ENCODE results near the gene FIZ1. TPM values are rescaled to one million over a fixed set of nuclear protein-coding genes. Genes with fewer than 3 reads are reported as not detected.
A peak's percentile ranks its signal among the peaks of the same experiment; 100 is the strongest.

The FIZ1 gene
- 10 to 100 TPM in 3 of 4 donors, 1 to 10 TPM in 1; 9.0 to 18.5 (median 14.0) TPM for total RNA-seq

GRCh38 chr19:55599468-55599841 is at the start of gene FIZ1:
TSS of gene FIZ1 (minus strand) at chr19:55599517. CDS start at chr19:55597865, 1,652 bp downstream.
- intact Hi-C loops (cut with DNase I): no loop called here
- 1% methylated on average over 23 of the region's 23 CpGs for WGBS, 2 donors
- TF ChIP-seq CTCF (IDR thresholded peaks at IDR 0.05) (no peak), POLR2A (IDR thresholded peaks at IDR 0.05) (no peak)

GRCh38 chr19:55648585-55649267 is 49.4 kb upstream of the FIZ1 start:
- 24 to 25% methylated on average over 15 to 19 of the region's 25 CpGs for WGBS, 2 donors
- peaks cover 0 to 5% of the 10 kb centered on the region in 2 donors for H3K36me3 ChIP-seq
- no peak for TF ChIP-seq CTCF (IDR thresholded peaks at IDR 0.05)
- TF ChIP-seq POLR2A (IDR thresholded peaks at IDR 0.05): no peak
- H3K27ac ChIP-seq: peak overlapping the region; percentile 76 to 84 (median 83)
- H3K27me3 ChIP-seq: no peaks in the 10 kb centered on the region
- intact Hi-C loops (cut with DNase I): no loop called here
- no peak for DNase-seq
- H3K9me3 ChIP-seq: no peaks in the 10 kb centered on the region
- H3K4me1 ChIP-seq: peaks cover 29 to 35% of the 10 kb centered on the region in 2 donors
- peak overlapping the region; percentile 42 to 93 (median 82) for H3K4me3 ChIP-seq (replicated peaks in 1 of 3)

More at GRCh38 chr19:55599468-55599841, at the start of gene FIZ1:
- H3K4me1 ChIP-seq: peaks cover 8 to 14% of the 10 kb centered on the region in 2 donors
- peak; percentile 99 for DNase-seq
- H3K27ac ChIP-seq: peak within 1 kb of the TSS; percentile 88 to 99 (median 94)
- H3K4me3 ChIP-seq (replicated peaks in 1 of 3): peak within 1 kb of the TSS; percentile 69 to 75 (median 72)
- H3K9me3 ChIP-seq: no peaks in the 10 kb centered on the region
- H3K36me3 ChIP-seq: peaks cover 11 to 13% of the 10 kb centered on the region in 2 donors
- no peaks in the 10 kb centered on the region for H3K27me3 ChIP-seq

- 0 to 1% methylated on average over 4 to 35 of the region's 87 CpGs for WGBS, 2 donors
These were observed 48.6 kb upstream of the FIZ1 start, which contains the start of gene CCDC106 for GRCh38 chr19:55647732-55648584. TSS of gene CCDC106 (plus strand) at chr19:55648212. CDS start at chr19:55649047, 835 bp downstream.

GRCh38 chr19:55646889-55647731 is 47.8 kb upstream of the FIZ1 start:
- no peaks in the 10 kb centered on the region for H3K9me3 ChIP-seq
- no peak for DNase-seq
- peaks cover 33 to 42% of the 10 kb centered on the region in 2 donors for H3K4me1 ChIP-seq
- peak overlapping the region in 2 of 3 donors; percentile 82 to 93 for H3K4me3 ChIP-seq (replicated peaks in 1 of 3)
- H3K27me3 ChIP-seq: no peaks in the 10 kb centered on the region
- TF ChIP-seq CTCF (IDR thresholded peaks at IDR 0.05) (no peak), POLR2A (IDR thresholded peaks at IDR 0.05) (no peak)
- intact Hi-C loops (cut with DNase I): no loop called here
- H3K36me3 ChIP-seq: peaks cover 0 to 5% of the 10 kb centered on the region in 2 donors
- WGBS, 2 donors: 40 to 42% methylated on average over 14 of the region's 14 CpGs
- H3K27ac ChIP-seq: peak overlapping the region; percentile 76 to 84 (median 83)

More at GRCh38 chr19:55647732-55648584, 48.6 kb upstream of the FIZ1 start, which contains the start of gene CCDC106:
- intact Hi-C loops (cut with DNase I): no loop called here
- Histone ChIP-seq H3K9me3 (no peaks in the 10 kb centered on the region), H3K4me1 (peaks cover 25 to 35% of the 10 kb centered on the region in 2 donors), H3K36me3 (peaks cover 0 to 5% of the 10 kb centered on the region in 2 donors), H3K27me3 (no peaks in the 10 kb centered on the region), H3K4me3 (replicated peaks in 1 of 3) (peak within 1 kb of the TSS; percentile 42 to 93 (median 82)), H3K27ac (peak within 1 kb of the TSS; percentile 76 to 84 (median 83))
- no peak for TF ChIP-seq CTCF (IDR thresholded peaks at IDR 0.05)
- TF ChIP-seq POLR2A (IDR thresholded peaks at IDR 0.05): no peak
- peak; percentile 71 to 73 for DNase-seq

All from thyroid gland (tissue), 4 donors.